Neural crest cell (in vitro differentiated cells): ENCODE data around the gene CCN6. TPM values are rescaled to one million over a fixed set of nuclear protein-coding genes. Genes with fewer than 3 reads are reported as not detected.

Source experiments
- DNase-seq: peaks from one replicate; pipeline ENCODE4 v3.0.0; 2021; ENCODE audit warnings: low read depth, mixed read lengths, low spot score
- H3K27ac Mint-ChIP-seq: one replicate; pipeline ENCODE4 v1.8.0; 2021; ENCODE audit warnings: mild to moderate bottlenecking, mixed read lengths; ENCODE audit not compliant: unreplicated experiment
- H3K27me3 Mint-ChIP-seq: 2 replicates; pipeline ENCODE4 v1.8.0; 2021; ENCODE audit warnings: low read depth, mild to moderate bottlenecking, mixed read lengths
- H3K36me3 Mint-ChIP-seq: 2 replicates; pipeline ENCODE4 v1.8.0; 2021; ENCODE audit warnings: low read depth, mild to moderate bottlenecking, mixed read lengths
- H3K4me1 Mint-ChIP-seq: 2 replicates; pipeline ENCODE4 v1.8.0; 2021; ENCODE audit warnings: mixed read lengths
- H3K4me3 Mint-ChIP-seq: one replicate; pipeline ENCODE4 v1.8.0; 2021; ENCODE audit warnings: mild to moderate bottlenecking, mixed read lengths
- H3K9me3 Mint-ChIP-seq: 2 replicates; pipeline ENCODE4 v1.8.0; 2021; ENCODE audit warnings: mixed read lengths
- CTCF ChIP-seq: fragments of 200-600 bp; sonication (generic); conservative IDR thresholded peaks from 2 replicates; pipeline ENCODE4 v1.5.0; 2021; ENCODE audit warnings: antibody characterized with exemption, mild to moderate bottlenecking
- total RNA-seq: library from RNA; stranded (reverse); gene quantifications from 2 replicates; pipeline ENCODE4 v1.2.1, GENCODE V29; 2021

The CCN6 gene
- total RNA-seq, 1 donor from 2014 or later, result not detected

- H3K4me1 Mint-ChIP-seq, result no peaks in the 10 kb centered on the region
- no peaks in the 10 kb centered on the region for H3K27me3 Mint-ChIP-seq
- H3K27ac Mint-ChIP-seq, result no peak overlapping the region
- no peak overlapping the region for H3K4me3 Mint-ChIP-seq
- TF ChIP-seq CTCF, result no peak
- H3K9me3 Mint-ChIP-seq, result no peaks in the 10 kb centered on the region
- DNase-seq, result no peak
- peaks cover 3% of the 10 kb centered on the region for H3K36me3 Mint-ChIP-seq
Observed at GRCh38 chr6:112118034-112118433, 64.1 kb downstream of the CCN6 start.

Other genes starting within 250 kb of the CCN6 start
- 227 and 260 TPM in 2 replicates for gene FYN, start 180.7 kb upstream of the CCN6 start, total RNA-seq
- 23.4 and 26.3 TPM in 2 replicates for gene TUBE1, start 33.4 kb downstream of the CCN6 start, total RNA-seq
- 26.7 and 30.3 TPM in 2 replicates for gene FAM229B, start 33.5 kb downstream of the CCN6 start, total RNA-seq
- 14.7 and 18.0 TPM in 2 replicates for gene LAMA4, start 200.5 kb downstream of the CCN6 start, total RNA-seq